Calu3 (cell line): Measurements from ENCODE around the gene C1orf21. TPM values are rescaled to one million over a fixed set of nuclear protein-coding genes. Genes with fewer than 3 reads are reported as not detected.
"Not testable (repeated sequence)": the region's sequence is repeated elsewhere in the genome, so short reads cannot be mapped to it uniquely, and the experiment has no call there.

Experiments
- BruUV-seq: library from RNA; stranded (reverse); fragments of 400-500 nt; replicated peaks from 2 replicates; lab custom pipeline; 2021; lab: Mats Ljungman, UMichigan
- CTCF ChIA-PET: fragments of 300-600 bp; sonication (Branson Sonifier 250); formaldehyde crosslinking; loops from one replicate; lab custom pipeline; 2022; ENCODE audit warnings: antibody characterized with exemption; lab: Charles Lee
- DNase-seq: peaks from one replicate; pipeline ENCODE4 v3.0.0; 2022
- H3K27ac Mint-ChIP-seq: one replicate; pipeline ENCODE4 v1.8.0; 2022; ENCODE audit warnings: mixed read lengths; ENCODE audit not compliant: unreplicated experiment
- H3K27me3 Mint-ChIP-seq: one replicate; pipeline ENCODE4 v1.8.0; 2022; ENCODE audit warnings: mixed read lengths; ENCODE audit not compliant: unreplicated experiment
- H3K36me3 Mint-ChIP-seq: one replicate; pipeline ENCODE4 v1.8.0; 2022; ENCODE audit warnings: mild to moderate bottlenecking, moderate library complexity, mixed read lengths; ENCODE audit not compliant: insufficient read depth, unreplicated experiment
- H3K4me1 Mint-ChIP-seq: one replicate; pipeline ENCODE4 v1.8.0; 2022; ENCODE audit warnings: mild to moderate bottlenecking, low read depth, mixed read lengths; ENCODE audit not compliant: unreplicated experiment
- H3K4me3 Mint-ChIP-seq: one replicate; pipeline ENCODE4 v1.8.0; 2022; ENCODE audit warnings: mild to moderate bottlenecking, low read depth, moderate library complexity, mixed read lengths; ENCODE audit not compliant: unreplicated experiment
- H3K9me3 Mint-ChIP-seq: one replicate; pipeline ENCODE4 v1.8.0; 2022; ENCODE audit warnings: low read depth, mixed read lengths; ENCODE audit not compliant: unreplicated experiment
- intact Hi-C: fragments of 100-400 bp; cut with micrococcal nuclease; formaldehyde crosslinking; loops from one replicate; pipeline ENCODE4 v1.10.0; 2022; ENCODE audit not compliant: unreplicated experiment
- total RNA-seq: library from RNA; stranded (reverse); gene quantifications from 2 replicates; pipeline ENCODE4 v1.2.3, GENCODE V29; 2022
- TF ChIP-seq, protein P1 (sequence below): fragments of 200-600 bp; IDR thresholded peaks from one replicate; pipeline ENCODE4 v1.8.0; 2022; ENCODE audit warnings: antibody characterized with exemption; ENCODE audit not compliant: unreplicated experiment

C1orf21 gene
- total RNA-seq, 1 experiment from 2014 or later: 20.6 TPM

GRCh38 chr1:184606786-184607185, 220.0 kb downstream of the C1orf21 start:
- Mint-ChIP-seq H3K27me3 (no peaks in the 10 kb centered on the region), H3K4me3 (no peak overlapping the region), H3K9me3 (no peaks in the 10 kb centered on the region), H3K27ac (no peak overlapping the region), H3K36me3 (no peaks in the 10 kb centered on the region), H3K4me1 (no peaks in the 10 kb centered on the region)
- intact Hi-C loops: no loop called here
- BruUV-seq: no TSS peak
- TF ChIP-seq, protein P1, sequence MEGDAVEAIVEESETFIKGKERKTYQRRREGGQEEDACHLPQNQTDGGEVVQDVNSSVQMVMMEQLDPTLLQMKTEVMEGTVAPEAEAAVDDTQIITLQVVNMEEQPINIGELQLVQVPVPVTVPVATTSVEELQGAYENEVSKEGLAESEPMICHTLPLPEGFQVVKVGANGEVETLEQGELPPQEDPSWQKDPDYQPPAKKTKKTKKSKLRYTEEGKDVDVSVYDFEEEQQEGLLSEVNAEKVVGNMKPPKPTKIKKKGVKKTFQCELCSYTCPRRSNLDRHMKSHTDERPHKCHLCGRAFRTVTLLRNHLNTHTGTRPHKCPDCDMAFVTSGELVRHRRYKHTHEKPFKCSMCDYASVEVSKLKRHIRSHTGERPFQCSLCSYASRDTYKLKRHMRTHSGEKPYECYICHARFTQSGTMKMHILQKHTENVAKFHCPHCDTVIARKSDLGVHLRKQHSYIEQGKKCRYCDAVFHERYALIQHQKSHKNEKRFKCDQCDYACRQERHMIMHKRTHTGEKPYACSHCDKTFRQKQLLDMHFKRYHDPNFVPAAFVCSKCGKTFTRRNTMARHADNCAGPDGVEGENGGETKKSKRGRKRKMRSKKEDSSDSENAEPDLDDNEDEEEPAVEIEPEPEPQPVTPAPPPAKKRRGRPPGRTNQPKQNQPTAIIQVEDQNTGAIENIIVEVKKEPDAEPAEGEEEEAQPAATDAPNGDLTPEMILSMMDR: no peak
- DNase-seq: no peak
- CTCF ChIA-PET: interaction anchor here (1.2 kb wide), 1 partner anchor 57 kb away, joined by 3 read pairs; no protein-coding TSS in a partner anchor

GRCh38 chr1:184608581-184608980, 221.8 kb downstream of the C1orf21 start:
- no peak overlapping the region for H3K27ac Mint-ChIP-seq
- H3K36me3 Mint-ChIP-seq: no peaks in the 10 kb centered on the region

GRCh38 chr1:184608990-184609389, 222.2 kb downstream of the C1orf21 start:
- H3K27ac Mint-ChIP-seq: no peak overlapping the region
- CTCF ChIA-PET: no interaction called here
- H3K4me3 Mint-ChIP-seq: no peak overlapping the region
- H3K36me3 Mint-ChIP-seq: no peaks in the 10 kb centered on the region
- BruUV-seq: no TSS peak
- no peaks in the 10 kb centered on the region for H3K27me3 Mint-ChIP-seq
- H3K4me1 Mint-ChIP-seq: no peaks in the 10 kb centered on the region
- TF ChIP-seq, protein P1: no peak
- intact Hi-C loops: no loop called here
- DNase-seq: no peak
- no peaks in the 10 kb centered on the region for H3K9me3 Mint-ChIP-seq

More at GRCh38 chr1:184608581-184608980, 221.8 kb downstream of the C1orf21 start:
- Mint-ChIP-seq H3K9me3 (no peaks in the 10 kb centered on the region), H3K27me3 (no peaks in the 10 kb centered on the region), H3K4me3 (no peak overlapping the region), H3K4me1 (no peaks in the 10 kb centered on the region)
- intact Hi-C loops: no loop called here
- CTCF ChIA-PET: no interaction called here
- TF ChIP-seq, protein P1: no peak
- no peak for DNase-seq
- no TSS peak for BruUV-seq

DNA sequence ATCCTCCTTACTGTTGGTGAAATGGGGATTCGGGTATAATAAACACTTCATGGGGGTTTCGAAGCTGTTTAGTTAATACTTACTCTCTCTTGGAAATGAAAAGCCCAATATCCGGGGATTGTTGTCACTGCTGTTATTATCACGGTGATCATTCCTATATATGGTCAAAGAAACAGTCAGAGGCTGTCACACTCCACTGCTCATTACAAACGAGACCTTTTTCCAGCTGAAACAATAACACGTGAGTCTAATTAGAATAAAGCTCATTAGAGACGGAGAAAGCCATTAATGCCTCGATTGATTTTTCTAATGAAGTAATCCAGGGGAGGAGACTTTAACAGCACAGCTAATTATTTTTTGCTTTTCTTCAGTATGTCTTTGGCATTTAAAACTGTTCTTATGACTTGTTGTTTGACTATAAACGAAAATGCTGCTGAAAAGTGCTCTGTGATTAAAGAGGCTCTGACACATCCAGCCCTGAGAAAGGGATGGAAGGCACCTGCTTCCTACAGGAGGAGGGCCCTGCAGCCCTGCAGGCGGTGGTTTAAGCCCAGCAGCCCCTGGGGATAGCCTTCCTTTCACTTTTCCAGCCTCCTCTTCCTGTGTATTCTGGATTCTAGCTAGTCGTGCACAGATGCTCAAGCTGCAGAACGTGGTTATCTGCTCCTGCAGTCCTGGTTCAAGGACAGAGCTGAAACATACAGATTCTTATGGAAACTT, 224.2 kb downstream of the C1orf21 start:
- DNase-seq: no peak
- BruUV-seq: no TSS peak
- CTCF ChIA-PET: interaction anchor here (0.6 kb wide), 1 partner anchor 264 kb away, joined by 3 read pairs; no protein-coding TSS in a partner anchor
- Mint-ChIP-seq H3K4me3 (no peak overlapping the region), H3K27me3 (no peaks in the 10 kb centered on the region), H3K36me3 (no peaks in the 10 kb centered on the region), H3K9me3 (no peaks in the 10 kb centered on the region), H3K27ac (no peak overlapping the region), H3K4me1 (no peaks in the 10 kb centered on the region)
- intact Hi-C loops: no loop called here
- TF ChIP-seq, protein P1: no peak

- DNase-seq, H3K9me3 Mint-ChIP-seq, H3K4me3 Mint-ChIP-seq, BruUV-seq, CTCF ChIA-PET, intact Hi-C loops, H3K27ac Mint-ChIP-seq, H3K4me1 Mint-ChIP-seq, H3K36me3 Mint-ChIP-seq, H3K27me3 Mint-ChIP-seq: not testable (repeated sequence)
These were observed 225.4 kb downstream of the C1orf21 start for GRCh38 chr1:184612229-184612628.
